ENCODE measurements around the gene SUFU. TPM values are rescaled to one million over a fixed set of nuclear protein-coding genes. Genes with fewer than 3 reads are reported as not detected.

Gene SUFU
- total and polyA plus RNA-seq, 2 of the 4 experiments (the other 2 are of a cell fraction) = 2.2 to 11.0 TPM

GRCh38 chr10:102611514-102612087, 107.8 kb downstream of the SUFU start:
- peaks cover 0 to 23% of the 10 kb centered on the region in 2 experiments; a peak in 3 of 4 replicates for H3K79me1 ChIP-seq (ENCODE audit: low read depth in 1 of 2, low read length in 2 of 2)
- no peak overlapping the region for H3K9ac ChIP-seq (ENCODE audit: low read depth, low read length)
- DNase-seq (peak; percentile 74), ATAC-seq (ENCODE audit: low read depth) (peak; percentile 45)
- peak; percentile 70; the same call in 1 of the 2 replicates for TF ChIP-seq FOS (IDR thresholded peaks at IDR 0.05; ENCODE audit: low read depth, low read length)
- no peak for TF ChIP-seq USF2 (IDR thresholded peaks at IDR 0.05; ENCODE audit: low read depth, low read length)
- no peak for TF ChIP-seq MXI1 (IDR thresholded peaks at IDR 0.05; ENCODE audit: borderline replicate concordance, low read depth, low read length)
- H3K56ac ChIP-seq (ENCODE audit: extremely low read depth, insufficient read depth, low read length) = no peak overlapping the region
- peak overlapping the region; percentile 55; the same call in 1 of the 2 replicates for H3K23ac ChIP-seq (ENCODE audit: low read depth, low read length)
- ChIA-PET POLR2A (ENCODE audit: unreplicated experiment) (no interaction called here), CTCF (interaction anchor here (1.0 kb wide), 1 partner anchor 14 kb away, joined by 6 read pairs; no protein-coding TSS in a partner anchor)
- no peak overlapping the region for H4K8ac ChIP-seq (ENCODE audit: low read depth in 2 of 2, low read length in 2 of 2)
- H4K20me1 ChIP-seq (ENCODE audit: insufficient read depth, low read length) = no peaks in the 10 kb centered on the region
- no peak overlapping the region for H4K5ac ChIP-seq (ENCODE audit: low read depth, low read length)
- peak overlapping the region; percentile 47; the same call in 1 of the 2 replicates for H3K4ac ChIP-seq (ENCODE audit: low read depth, low read length)
- no peak overlapping the region for H3K4me3 ChIP-seq (ENCODE audit: insufficient read depth, low read depth, low read length)
- H2BK5ac ChIP-seq (ENCODE audit: low read depth, low read length, poor library complexity, severe bottlenecking) = no peak overlapping the region
- no peak overlapping the region for H2BK15ac ChIP-seq (ENCODE audit: low read depth, low read length)
- in situ Hi-C loops (cut with MboI; ENCODE audit: low sequenced_read_pairs) = no loop called here
- peaks cover 14% of the 10 kb centered on the region for H3K4me1 ChIP-seq (ENCODE audit: control insufficient read depth, insufficient read depth, low read length)
- H4K91ac ChIP-seq (ENCODE audit: insufficient read depth, low read depth, low read length) = no peak overlapping the region
- BruUV-seq (replicated peaks) = no TSS peak
- H3K18ac ChIP-seq (ENCODE audit: low read depth, low read length) = no peak overlapping the region
- intact Hi-C loops (cut with micrococcal nuclease) = no loop called here
- no peak overlapping the region for H2AK9ac ChIP-seq (replicated peaks; ENCODE audit: low read depth, low read length, poor library complexity)
- dilution Hi-C loops (cut with HindIII; ENCODE audit: low sequenced_read_pairs, unreplicated experiment) = no loop called here
- H2AK5ac ChIP-seq (ENCODE audit: low read depth, low read length) = no peak overlapping the region; the same call in 1 of the 2 replicates
- H3K9me1 ChIP-seq (ENCODE audit: insufficient read depth, low read length) = peaks cover 21% of the 10 kb centered on the region; the same call in 1 of the 2 replicates
- WGBS, 2 experiments (ENCODE audit: extremely low coverage in 2 of 2, insufficient read length in 1 of 2) = 57% methylated on average over 1 of the region's 4 CpGs; no CpG with 5 or more reads in 1 of the 2 experiments
- no peak overlapping the region for H3K4me2 ChIP-seq (ENCODE audit: low read depth, low read length)
- peaks cover 15% of the 10 kb centered on the region for H3K36me3 ChIP-seq (ENCODE audit: control insufficient read depth, insufficient read depth, low read length)
- no peak overlapping the region for H3K27ac ChIP-seq (ENCODE audit: insufficient read depth, low read length)
- no peak overlapping the region for H2AFZ ChIP-seq (replicated peaks; ENCODE audit: low read length, poor library complexity)
- peak overlapping the region; percentile 7; the same call in 1 of the 2 replicates for H2BK20ac ChIP-seq (ENCODE audit: low read depth, low read length)
- no peaks in the 10 kb centered on the region for H3K9me3 ChIP-seq (ENCODE audit: control insufficient read depth, insufficient read depth, low read length)
- H3K14ac ChIP-seq (replicated peaks; ENCODE audit: low read depth, low read length) = peak overlapping the region; percentile 41; the same call in 1 of the 2 replicates
- no peaks in the 10 kb centered on the region for H3K27me3 ChIP-seq (ENCODE audit: control insufficient read depth, insufficient read depth, low read length)
- H2BK120ac ChIP-seq (ENCODE audit: low read depth, low read length) = no peak overlapping the region

Measured in IMR-90 (cell line).